ENCODE results near the gene ASB2. TPM values are rescaled to one million over a fixed set of nuclear protein-coding genes. Genes with fewer than 3 reads are reported as not detected.

The ASB2 gene
- total and polyA plus RNA-seq, 2 of the 13 experiments (the other 11 are each of a cell fraction or from before 2014, with no cell fraction given): 0.82 to 4.1 TPM

DNA sequence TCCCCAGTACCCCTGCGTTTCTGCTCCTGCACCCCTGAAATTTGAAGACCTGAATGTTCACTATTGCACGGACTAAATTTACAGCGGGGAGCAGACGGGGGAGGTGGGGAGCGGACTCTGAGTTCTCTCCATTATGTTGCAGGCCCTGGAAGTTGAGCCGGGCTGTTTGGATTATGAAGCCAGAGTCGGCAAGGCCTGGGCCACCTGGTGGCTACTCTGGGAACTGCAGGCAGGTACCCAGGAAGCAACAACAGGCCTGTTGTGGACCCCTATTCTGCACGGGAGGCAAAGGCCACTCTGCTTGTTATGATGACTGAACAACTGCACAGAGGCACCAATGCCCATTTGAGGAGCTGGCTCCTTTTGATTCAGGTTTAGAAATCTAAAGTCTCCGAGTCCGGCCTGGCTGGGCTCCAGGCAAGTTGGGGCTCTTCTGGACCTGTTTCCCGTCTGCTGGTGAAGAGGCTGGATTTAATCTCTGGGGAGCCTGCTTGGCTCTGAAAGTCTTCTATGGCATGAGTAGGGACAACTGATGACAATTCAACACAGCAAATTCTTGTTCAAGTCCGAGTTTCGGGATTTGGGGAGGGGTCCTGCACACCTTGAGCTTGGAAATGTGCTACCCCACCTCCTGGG lies 83.3 kb downstream of the ASB2 start:
- Histone ChIP-seq H3K79me2 (ENCODE audit: insufficient read depth, low read length) (no peaks in the 10 kb centered on the region), H3K4me3 (replicated peaks in 1 of 3; ENCODE audit: insufficient read depth in 1 of 3, low read depth in 2 of 3, low read length in 3 of 3) (peak overlapping the region in 1 of 3 experiments; percentile 18; a peak in 1 of 6 replicates), H2AFZ (ENCODE audit: low read length) (no peak overlapping the region), H3K9me3 (ENCODE audit: low read length) (no peaks in the 10 kb centered on the region), H3K9ac (ENCODE audit: insufficient read depth, low read depth, low read length) (no peak overlapping the region), H3K27ac (ENCODE audit: extremely low read length, insufficient read depth, low read length) (no peak overlapping the region), H3K4me2 (ENCODE audit: low read depth, low read length) (peak overlapping the region; percentile 60), H3K27me3 (ENCODE audit: control insufficient read depth in 1 of 2, insufficient read depth in 2 of 2, low read length in 2 of 2) (peaks cover 5 to 48% of the 10 kb centered on the region in 2 experiments; a peak in 4 of 5 replicates), H3K36me3 (replicated peaks in 1 of 2; ENCODE audit: control insufficient read depth in 1 of 2, insufficient read depth in 2 of 2, low read length in 2 of 2) (no peaks in the 10 kb centered on the region), H3K4me1 (ENCODE audit: insufficient read depth, low read length) (peaks cover 55% of the 10 kb centered on the region), H4K20me1 (ENCODE audit: insufficient read depth, low read length) (no peaks in the 10 kb centered on the region)
- DNase-seq (ENCODE audit: low spot score): peak; percentile 44
- CTCF ChIA-PET (ENCODE audit: low intra/inter-chr PET ratio, low total read pairs): interaction anchor here (1.1 to 2.9 kb wide), 5 partner anchors 36 to 244 kb away, joined by 3 to 18 read pairs (median 4); no protein-coding TSS in a partner anchor
- 17% methylated on average over 8 of the region's 13 CpGs for WGBS (ENCODE audit: low lambda C conversion rate)
- intact Hi-C loops (cut with micrococcal nuclease; ENCODE audit: unreplicated experiment): loop anchor here (1.0 to 10.0 kb wide), 3 partner anchors 108 to 238 kb away; partner anchors contain the start of gene PRIMA1
- in situ Hi-C loops (cut with HindIII; ENCODE audit: extremely low pct_ligation_motif_present, low pct_unique_long_range_greater_than_20kb): no loop called here
- BruUV-seq (replicated peaks): no TSS peak
- ATAC-seq: peak; percentile 80
- FAIRE-seq: peak; percentile 83
- POLR2A ChIA-PET: no interaction called here
- TF ChIP-seq NR2F2 (IDR thresholded peaks at IDR 0.05; ENCODE audit: borderline replicate concordance, low read depth) (no peak), ZNF350 (CRISPR knock-in tag; IDR thresholded peaks at IDR 0.05; ENCODE audit: borderline replicate concordance, low read depth) (no peak), MBNL3 (CRISPR knock-in tag; conservative IDR thresholded peaks at IDR 0.05) (no peak), FOXM1 (CRISPR knock-in tag; IDR thresholded peaks at IDR 0.05) (no peak), YY1 (IDR thresholded peaks at IDR 0.05; ENCODE audit: insufficient read depth, insufficient replicate concordance, low read depth, low read length) (peak; percentile 31), GZF1 (CRISPR knock-in tag; IDR thresholded peaks at IDR 0.05) (no peak), XRCC5 (optimal IDR thresholded peaks at IDR 0.05; ENCODE audit: low read length) (peak; percentile 76), ARNT (IDR thresholded peaks at IDR 0.05) (no peak), AHR (CRISPR knock-in tag; IDR thresholded peaks at IDR 0.05) (no peak), SMARCE1 (IDR thresholded peaks at IDR 0.05; ENCODE audit: borderline replicate concordance) (no peak), GATAD2A (CRISPR knock-in tag; IDR thresholded peaks at IDR 0.05) (0 out of 2 replicates have a peak, but pooled peaks have one; percentile 13), ZNF572 (CRISPR knock-in tag; IDR thresholded peaks at IDR 0.05) (no peak), ETV6 (CRISPR knock-in tag; conservative IDR thresholded peaks at IDR 0.05) (no peak), ISL2 (CRISPR knock-in tag; IDR thresholded peaks at IDR 0.05) (no peak), ZNF30 (CRISPR knock-in tag; IDR thresholded peaks at IDR 0.05) (no peak), ZNF607 (CRISPR knock-in tag; IDR thresholded peaks at IDR 0.05; ENCODE audit: borderline replicate concordance) (no peak), MXD4 (CRISPR knock-in tag; IDR thresholded peaks at IDR 0.05) (no peak)
- TF ChIP-seq, protein P1, sequence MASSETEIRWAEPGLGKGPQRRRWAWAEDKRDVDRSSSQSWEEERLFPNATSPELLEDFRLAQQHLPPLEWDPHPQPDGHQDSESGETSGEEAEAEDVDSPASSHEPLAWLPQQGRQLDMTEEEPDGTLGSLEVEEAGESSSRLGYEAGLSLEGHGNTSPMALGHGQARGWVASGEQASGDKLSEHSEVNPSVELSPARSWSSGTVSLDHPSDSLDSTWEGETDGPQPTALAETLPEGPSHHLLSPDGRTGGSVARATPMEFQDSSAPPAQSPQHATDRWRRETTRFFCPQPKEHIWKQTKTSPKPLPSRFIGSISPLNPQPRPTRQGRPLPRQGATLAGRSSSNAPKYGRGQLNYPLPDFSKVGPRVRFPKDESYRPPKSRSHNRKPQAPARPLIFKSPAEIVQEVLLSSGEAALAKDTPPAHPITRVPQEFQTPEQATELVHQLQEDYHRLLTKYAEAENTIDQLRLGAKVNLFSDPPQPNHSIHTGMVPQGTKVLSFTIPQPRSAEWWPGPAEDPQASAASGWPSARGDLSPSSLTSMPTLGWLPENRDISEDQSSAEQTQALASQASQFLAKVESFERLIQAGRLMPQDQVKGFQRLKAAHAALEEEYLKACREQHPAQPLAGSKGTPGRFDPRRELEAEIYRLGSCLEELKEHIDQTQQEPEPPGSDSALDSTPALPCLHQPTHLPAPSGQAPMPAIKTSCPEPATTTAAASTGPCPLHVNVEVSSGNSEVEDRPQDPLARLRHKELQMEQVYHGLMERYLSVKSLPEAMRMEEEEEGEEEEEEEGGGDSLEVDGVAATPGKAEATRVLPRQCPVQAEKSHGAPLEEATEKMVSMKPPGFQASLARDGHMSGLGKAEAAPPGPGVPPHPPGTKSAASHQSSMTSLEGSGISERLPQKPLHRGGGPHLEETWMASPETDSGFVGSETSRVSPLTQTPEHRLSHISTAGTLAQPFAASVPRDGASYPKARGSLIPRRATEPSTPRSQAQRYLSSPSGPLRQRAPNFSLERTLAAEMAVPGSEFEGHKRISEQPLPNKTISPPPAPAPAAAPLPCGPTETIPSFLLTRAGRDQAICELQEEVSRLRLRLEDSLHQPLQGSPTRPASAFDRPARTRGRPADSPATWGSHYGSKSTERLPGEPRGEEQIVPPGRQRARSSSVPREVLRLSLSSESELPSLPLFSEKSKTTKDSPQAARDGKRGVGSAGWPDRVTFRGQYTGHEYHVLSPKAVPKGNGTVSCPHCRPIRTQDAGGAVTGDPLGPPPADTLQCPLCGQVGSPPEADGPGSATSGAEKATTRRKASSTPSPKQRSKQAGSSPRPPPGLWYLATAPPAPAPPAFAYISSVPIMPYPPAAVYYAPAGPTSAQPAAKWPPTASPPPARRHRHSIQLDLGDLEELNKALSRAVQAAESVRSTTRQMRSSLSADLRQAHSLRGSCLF (CRISPR knock-in tag; IDR thresholded peaks at IDR 0.05; ENCODE audit: borderline replicate concordance): no peak
- TF ChIP-seq, protein P2, sequence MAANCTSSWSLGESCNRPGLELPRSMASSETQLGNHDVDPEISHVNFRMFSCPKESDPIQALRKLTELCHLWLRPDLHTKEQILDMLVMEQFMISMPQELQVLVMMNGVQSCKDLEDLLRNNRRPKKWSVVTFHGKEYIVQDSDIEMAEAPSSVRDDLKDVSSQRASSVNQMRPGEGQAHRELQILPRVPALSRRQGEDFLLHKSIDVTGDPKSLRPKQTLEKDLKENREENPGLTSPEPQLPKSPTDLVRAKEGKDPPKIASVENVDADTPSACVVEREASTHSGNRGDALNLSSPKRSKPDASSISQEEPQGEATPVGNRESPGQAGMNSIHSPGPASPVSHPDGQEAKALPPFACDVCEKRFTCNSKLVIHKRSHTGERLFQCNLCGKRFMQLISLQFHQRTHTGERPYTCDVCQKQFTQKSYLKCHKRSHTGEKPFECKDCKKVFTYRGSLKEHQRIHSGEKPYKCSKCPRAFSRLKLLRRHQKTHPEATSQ (CRISPR knock-in tag; IDR thresholded peaks at IDR 0.05; ENCODE audit: borderline replicate concordance): no peak
- TF ChIP-seq, protein P3, sequence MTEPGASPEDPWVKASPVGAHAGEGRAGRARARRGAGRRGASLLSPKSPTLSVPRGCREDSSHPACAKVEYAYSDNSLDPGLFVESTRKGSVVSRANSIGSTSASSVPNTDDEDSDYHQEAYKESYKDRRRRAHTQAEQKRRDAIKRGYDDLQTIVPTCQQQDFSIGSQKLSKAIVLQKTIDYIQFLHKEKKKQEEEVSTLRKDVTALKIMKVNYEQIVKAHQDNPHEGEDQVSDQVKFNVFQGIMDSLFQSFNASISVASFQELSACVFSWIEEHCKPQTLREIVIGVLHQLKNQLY (CRISPR knock-in tag; IDR thresholded peaks at IDR 0.05): no peak
